Astrocyte of the cerebellum (primary cell): ENCODE measurements around the gene HMCN1.

ENCODE experiments used
- DNase-seq: peaks from one replicate; pipeline ENCODE4 v3.0.0-alpha.2; 2011; ENCODE audit warnings: low read depth
- H3K4me3 ChIP-seq: 2 replicates; pipeline ENCODE4 v1.5.1; 2011; ENCODE audit warnings: mild to moderate bottlenecking, low read depth, low read length, moderate library complexity
- CTCF ChIP-seq: IDR thresholded peaks from 2 replicates; pipeline ENCODE4 v1.5.1; 2012; ENCODE audit warnings: low read length, low read depth, moderate library complexity, mild to moderate bottlenecking; ENCODE audit errors: missing control alignments
- in situ Hi-C: cut with HindIII; loops from 2 replicates; pipeline ENCODE4 v1.10.0; 2017; ENCODE audit warnings: low sequenced_read_pairs

Gene HMCN1

GRCh38 chr1:186027621-186028020 lies 293.4 kb downstream of the HMCN1 start:
- in situ Hi-C loops: no loop called here
- H3K4me3 ChIP-seq: no peak overlapping the region
- no peak for TF ChIP-seq CTCF
- no peak for DNase-seq

GRCh38 chr1:186030453-186030852 lies 296.3 kb downstream of the HMCN1 start:
- no peak for TF ChIP-seq CTCF
- DNase-seq: no peak
- in situ Hi-C loops: no loop called here
- H3K4me3 ChIP-seq: no peak overlapping the region

- DNase-seq: no peak
- in situ Hi-C loops: no loop called here
- no peak overlapping the region for H3K4me3 ChIP-seq
- no peak for TF ChIP-seq CTCF
These were observed 299.7 kb downstream of the HMCN1 start for GRCh38 chr1:186033847-186034271.

GRCh38 chr1:186042230-186042629 lies 308.0 kb downstream of the HMCN1 start:
- DNase-seq: no peak
- no peak for TF ChIP-seq CTCF
- H3K4me3 ChIP-seq: no peak overlapping the region
- in situ Hi-C loops: no loop called here

- TF ChIP-seq CTCF: no peak
- in situ Hi-C loops: no loop called here
- H3K4me3 ChIP-seq: no peak overlapping the region
- no peak for DNase-seq
These were observed 309.1 kb downstream of the HMCN1 start for GRCh38 chr1:186043296-186043695.

GRCh38 chr1:186044079-186044685 lies 310.0 kb downstream of the HMCN1 start:
- no peak for DNase-seq
- TF ChIP-seq CTCF: no peak
- in situ Hi-C loops: no loop called here
- no peak overlapping the region for H3K4me3 ChIP-seq
